GM18951 (cell line): ENCODE results near the gene MMP24.

ENCODE experiments used
- POLR2A ChIP-seq: IDR thresholded peaks from 4 replicates; pipeline ENCODE4 v1.6.1; 2011; ENCODE audit warnings: mild to moderate bottlenecking; ENCODE audit not compliant: insufficient read length, insufficient read depth; ENCODE audit errors: extremely low read depth
- in situ Hi-C: fragments of 300-500 bp; cut with MboI; formaldehyde crosslinking; loops from one replicate; pipeline ENCODE4 v1.12.0; 2022; ENCODE audit warnings: low sequenced_read_pairs, mixed read lengths, inconsistent platforms; ENCODE audit not compliant: unreplicated experiment

The MMP24 gene

DNA sequence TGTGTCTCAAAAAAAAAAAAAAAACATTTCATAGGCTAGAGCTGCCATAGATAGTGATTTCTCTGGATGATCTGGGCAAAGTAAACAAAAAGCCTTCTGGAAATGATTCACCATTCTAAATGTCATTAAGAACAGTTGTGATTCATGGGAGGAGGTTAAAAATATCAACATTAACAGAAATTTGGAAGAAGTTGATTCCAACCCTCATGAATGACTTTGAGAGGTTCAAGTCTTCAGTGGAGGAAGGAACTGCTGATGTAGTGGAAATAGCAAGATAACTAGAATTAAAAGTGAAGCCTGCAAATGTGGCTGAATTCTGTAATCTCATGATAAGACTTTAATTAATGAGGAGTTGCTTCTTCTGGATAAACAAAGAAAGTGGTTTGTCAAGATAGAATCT lies 26.8 kb upstream of the MMP24 start:
- TF ChIP-seq POLR2A: no peak
- in situ Hi-C loops: loop anchor here (25.0 kb wide), 1 partner anchor 362 kb away; the partner anchor contains the start of gene NCOA6

DNA sequence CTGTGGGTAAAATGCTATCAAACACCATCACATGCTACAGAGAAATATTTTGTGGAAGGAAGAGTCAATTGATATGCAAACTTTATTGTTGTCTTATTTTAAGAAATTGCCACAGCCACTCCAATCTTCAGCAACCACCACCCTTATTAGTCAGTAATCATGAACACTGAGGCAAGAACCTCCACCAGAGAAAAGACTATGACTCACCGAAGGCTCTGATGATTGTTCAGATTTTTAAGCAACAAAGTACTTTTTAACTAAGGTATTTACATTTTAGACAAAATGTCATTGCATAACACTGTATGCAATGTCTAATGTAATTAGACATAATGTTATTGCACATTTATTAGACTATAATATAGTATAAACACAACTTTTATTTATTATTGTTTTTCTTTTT lies 26.2 kb upstream of the MMP24 start:
- in situ Hi-C loops: loop anchor here (25.0 kb wide), 1 partner anchor 363 kb away; the partner anchor contains the start of gene NCOA6
- no peak for TF ChIP-seq POLR2A

DNA sequence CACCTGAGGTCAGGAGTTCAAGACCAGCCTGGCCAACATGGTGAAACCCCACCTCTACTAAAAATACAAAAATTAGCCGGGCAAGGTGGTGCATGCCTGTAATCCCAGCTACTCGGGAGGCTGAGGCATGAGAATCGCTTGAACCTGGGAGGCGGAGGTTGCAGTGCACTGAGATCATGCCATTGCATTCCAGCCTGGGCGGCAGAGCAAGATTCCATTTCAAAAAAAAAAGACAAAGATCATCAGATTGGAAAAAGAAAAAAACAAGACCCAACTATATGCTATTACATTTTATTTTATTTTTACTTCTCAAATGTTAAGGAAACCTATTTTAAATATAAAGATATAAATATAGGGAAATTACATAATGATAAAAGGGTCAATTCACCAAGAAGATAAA lies 25.0 kb upstream of the MMP24 start:
- in situ Hi-C loops: loop anchor here (25.0 kb wide), 1 partner anchor 364 kb away; the partner anchor contains the start of gene NCOA6

DNA sequence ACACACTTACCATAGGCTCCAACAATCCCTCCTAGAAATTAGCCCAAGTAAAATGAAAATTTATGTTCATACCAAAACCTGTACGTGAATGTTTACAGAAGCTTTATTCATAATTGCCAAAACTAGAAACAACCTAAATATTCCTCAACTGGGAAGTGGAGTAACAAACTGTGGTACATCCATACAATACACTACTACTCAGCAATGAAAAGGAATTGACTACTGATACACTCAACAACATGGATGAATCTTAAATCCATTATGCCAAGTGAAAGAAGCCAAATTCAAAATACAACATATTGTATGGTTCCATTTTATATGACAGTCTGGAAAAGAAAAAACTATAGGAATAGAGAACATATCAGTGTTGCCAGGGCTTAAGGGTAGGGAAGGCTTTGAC lies 19.7 kb upstream of the MMP24 start:
- in situ Hi-C loops: loop anchor here (25.0 kb wide), 1 partner anchor 370 kb away; the partner anchor contains the start of gene NCOA6
- no peak for TF ChIP-seq POLR2A

DNA sequence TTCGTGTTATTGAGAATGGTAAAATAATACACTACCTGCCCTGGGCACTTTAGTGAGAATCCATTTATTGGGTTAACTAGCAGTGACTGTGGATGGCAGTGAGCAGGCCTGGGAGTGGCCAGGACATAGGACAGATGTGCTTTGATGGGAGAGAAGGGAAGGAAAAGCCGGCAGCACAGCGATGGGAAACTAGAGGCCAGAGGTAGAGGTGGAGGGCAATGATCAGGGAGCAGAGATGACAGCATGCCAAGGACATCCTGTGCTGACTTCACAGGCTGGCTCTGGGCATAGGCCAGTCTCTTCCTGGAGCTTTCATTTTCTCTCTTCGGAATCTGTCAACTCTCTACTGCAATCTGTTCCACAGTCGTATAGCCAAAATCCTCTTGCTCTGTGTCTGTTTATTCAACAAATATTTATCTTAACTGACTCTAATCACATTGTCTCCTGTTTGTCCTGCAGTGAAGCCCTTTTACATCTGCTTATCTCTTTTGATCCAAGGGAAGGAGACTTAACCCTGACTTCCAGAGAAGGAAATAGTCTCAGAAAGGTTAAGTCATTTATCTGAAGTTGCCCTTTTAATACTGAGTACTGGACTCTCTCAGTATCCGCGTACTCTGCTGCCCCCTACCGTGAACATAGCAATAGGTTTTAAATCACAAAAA lies 18.4 kb upstream of the MMP24 start:
- TF ChIP-seq POLR2A: no peak
- in situ Hi-C loops: loop anchor here (25.0 kb wide), 1 partner anchor 371 kb away; the partner anchor contains the start of gene NCOA6

DNA sequence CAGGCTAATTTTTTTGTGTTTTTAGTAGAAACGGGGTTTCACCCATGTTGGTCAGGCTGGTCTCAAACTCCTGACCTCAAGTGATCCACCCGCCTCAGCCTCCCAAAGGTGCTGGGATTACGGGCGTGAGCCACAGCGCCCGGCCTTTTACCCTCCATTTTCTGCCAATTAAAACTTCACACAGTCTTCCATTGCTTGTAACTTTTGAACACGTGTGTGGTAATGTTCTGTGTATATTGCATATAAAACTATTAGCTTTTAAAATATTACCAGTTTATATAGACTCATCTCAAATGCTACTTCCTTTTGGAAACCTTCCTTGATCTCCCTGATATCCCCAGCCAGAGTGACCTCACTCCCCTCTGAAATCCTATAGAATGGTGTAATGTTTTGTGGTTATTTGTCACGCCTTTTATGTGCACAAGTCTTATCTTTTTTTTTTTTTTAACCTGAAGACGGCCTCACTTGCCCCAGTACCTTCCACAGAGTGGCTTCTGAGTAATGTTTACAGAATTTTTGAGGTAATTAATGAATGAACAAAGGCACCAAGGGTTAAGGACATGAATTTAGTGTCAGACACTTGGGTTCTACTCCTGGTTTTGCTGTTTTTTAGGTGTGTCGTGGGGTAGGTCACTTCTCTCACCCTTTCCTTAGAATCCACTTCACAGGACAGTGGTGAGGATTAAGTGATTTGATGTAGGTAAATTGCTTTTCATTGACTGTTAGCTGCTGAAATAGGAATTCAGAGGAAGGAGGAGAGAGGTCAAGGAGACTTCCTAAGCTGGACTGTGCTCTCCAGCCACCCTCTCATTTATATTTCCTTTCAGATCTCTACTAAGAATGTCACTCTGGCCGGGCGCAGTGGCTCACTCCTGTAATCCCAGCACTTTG lies 11.2 kb upstream of the MMP24 start:
- TF ChIP-seq POLR2A: no peak

DNA sequence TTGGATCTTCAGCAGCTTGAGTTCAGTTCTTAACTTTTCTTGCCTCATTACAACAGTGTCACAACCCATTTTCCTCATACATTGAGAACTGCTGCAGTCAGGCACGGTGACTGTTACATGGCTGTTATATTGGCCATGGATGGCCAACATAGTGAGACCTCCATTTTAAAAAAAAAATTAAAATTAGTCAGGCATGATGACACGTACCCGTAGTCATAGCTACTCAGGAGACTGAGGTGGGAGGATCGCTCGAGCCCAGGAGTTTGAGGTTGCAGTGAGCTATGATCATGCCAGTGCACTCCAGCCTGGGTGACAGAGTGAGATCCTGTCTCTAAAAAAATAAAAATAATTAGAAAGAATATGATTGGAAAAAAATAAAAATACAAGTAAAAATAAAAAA lies 9.9 kb upstream of the MMP24 start:
- TF ChIP-seq POLR2A: no peak
- in situ Hi-C loops: loop anchor here (25.0 kb wide), 1 partner anchor 379 kb away; the partner anchor contains the start of gene NCOA6

More for the DNA sequence above, 11.2 kb upstream of the MMP24 start:
- in situ Hi-C loops: loop anchor here (25.0 kb wide), 1 partner anchor 378 kb away; the partner anchor contains the start of gene NCOA6

DNA sequence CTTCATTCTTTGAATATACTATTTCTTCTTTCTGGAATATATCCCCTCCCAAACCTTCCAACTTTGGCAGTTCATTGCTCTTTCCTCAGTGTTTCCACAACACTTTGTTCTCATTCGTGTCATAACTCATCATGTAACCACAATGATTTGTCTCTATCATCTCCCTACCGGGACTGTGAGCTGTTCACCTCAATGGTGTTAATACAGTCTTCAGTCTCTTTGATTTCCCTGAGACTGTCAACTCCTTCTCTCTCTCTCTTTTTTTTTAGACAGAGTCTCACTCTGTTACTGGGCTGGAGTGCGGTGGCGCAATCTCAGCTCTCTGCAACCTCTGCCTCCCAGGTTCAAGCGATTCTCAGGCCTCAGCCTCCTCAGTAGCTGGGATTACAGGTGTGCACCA lies 2.5 kb upstream of the MMP24 start:
- in situ Hi-C loops: loop anchor here (25.0 kb wide), 1 partner anchor 387 kb away; the partner anchor contains the start of gene NCOA6
- no peak for TF ChIP-seq POLR2A

DNA sequence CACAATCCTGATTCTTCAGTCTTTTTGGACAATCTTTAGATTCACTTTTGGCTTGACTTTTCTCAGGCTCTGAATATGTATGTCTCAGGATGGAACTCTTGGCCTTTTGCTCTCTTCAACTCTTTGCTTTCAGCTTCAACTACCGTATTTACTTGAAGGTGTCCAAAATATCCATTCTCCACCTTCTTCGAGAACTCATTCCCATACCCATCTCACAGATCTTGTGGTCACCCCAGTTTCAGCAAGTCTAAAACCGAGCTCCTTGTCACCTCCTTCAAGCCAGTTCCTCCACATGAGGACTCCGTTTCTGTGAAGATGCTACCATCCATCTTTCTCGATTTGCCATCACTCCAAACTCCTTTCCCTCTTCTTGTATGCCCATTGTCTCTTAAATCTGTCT lies 2.0 kb upstream of the MMP24 start:
- no peak for TF ChIP-seq POLR2A
- in situ Hi-C loops: loop anchor here (25.0 kb wide), 1 partner anchor 387 kb away; the partner anchor contains the start of gene NCOA6

DNA sequence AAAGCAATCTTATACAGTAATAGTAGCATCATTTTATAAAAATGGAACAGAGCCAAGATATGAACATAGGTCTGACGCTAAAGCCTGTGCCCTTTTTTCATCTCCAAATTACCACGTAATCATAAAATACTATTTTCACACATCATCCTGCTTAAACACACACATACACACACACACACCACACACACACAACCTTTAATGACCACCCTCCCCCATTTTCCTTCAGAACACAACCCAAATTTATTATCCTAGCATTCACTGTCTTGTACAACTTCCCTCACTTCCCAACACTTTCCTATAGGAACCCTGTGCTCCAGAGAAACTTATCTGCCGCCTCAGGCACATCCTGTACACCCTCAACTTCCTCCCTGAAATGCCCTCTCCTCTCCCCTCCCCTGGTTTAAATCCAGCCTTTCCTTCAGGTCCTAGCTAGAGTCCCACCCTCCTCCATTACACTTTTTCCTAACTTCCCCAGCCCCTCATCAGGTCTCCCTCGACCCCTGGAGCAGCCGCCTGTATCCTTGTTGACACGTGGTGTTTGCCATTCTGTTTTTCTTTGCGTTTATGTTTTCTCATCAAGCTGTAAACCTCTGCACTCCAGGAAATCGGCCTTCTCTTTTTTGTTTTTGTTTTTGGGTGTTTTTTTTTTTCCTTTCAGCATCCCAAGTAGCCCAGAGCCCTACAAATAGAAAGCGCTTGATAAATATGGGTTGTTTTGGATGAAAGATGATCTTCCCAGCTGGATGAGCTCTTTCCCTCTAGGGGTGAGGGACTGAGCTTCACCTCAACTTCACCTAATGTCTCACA lies 968 bp upstream of the MMP24 start:
- in situ Hi-C loops: no loop called here
- no peak for TF ChIP-seq POLR2A

DNA sequence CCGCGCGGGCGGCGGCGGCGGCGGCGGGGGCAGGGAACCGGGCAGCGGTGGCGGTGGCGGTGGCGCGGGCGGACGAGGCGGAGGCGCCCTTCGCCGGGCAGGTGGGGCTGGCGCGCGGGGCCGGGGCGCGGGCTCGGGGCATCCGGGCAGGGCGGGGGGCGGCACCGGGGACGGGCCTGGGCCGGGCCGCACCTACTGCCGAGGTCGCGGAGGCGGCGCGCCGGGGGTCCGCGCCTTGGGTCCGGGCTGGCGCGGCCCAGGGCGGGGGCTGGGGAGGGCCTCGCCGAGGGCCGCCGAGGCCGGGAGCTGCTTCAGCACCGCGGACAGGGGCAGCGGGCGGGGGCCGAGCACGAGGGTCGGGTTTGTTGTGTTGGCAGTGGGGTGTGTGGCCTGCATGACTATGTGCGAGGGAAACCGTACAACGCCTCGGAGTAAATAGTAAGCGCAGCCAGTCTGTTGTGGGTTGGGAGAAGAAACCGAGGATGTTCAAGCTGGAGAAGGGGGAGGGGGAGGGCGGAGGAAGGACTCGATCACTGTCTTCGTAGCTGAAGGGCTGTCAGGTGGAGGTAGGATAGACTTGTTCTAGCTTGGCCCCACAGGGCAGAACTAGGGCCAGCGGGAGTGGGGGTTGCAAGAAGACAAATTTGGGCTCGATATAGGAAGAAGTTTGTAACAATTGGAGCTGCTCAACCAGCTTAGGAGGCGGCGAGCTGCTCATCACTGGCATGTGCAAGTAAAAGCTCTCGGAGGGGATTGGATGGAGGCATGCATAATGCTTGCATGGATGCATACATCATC lies 593 bp downstream of the MMP24 start:
- in situ Hi-C loops: no loop called here
- no peak for TF ChIP-seq POLR2A

DNA sequence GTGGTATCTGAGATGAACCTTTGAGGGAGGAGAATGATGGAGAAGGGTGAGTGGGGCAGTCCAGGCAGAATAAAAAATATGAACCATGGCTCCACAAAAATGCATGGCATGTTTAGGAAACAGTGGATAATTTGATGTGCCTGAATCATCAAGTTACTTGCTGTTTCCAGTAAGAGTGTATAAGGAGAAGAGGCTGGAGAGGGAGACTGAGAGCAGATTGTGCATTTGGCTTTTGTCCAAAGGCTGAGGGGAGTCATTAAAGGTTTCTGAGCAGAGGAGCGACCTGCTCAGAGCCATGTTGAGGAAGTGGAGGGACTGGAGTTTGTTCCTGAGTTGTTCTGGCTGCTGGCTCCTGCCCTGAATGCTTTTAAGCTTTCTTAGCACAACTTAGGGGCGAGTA lies 6.1 kb downstream of the MMP24 start:
- TF ChIP-seq POLR2A: no peak

More for the DNA sequence above, 6.1 kb downstream of the MMP24 start:
- in situ Hi-C loops: no loop called here
